Measurements from ENCODE around the gene DNM2.
"Not testable (repeated sequence)": the region's sequence is repeated elsewhere in the genome, so short reads cannot be mapped to it uniquely, and the experiment has no call there.

DNM2 gene

DNA sequence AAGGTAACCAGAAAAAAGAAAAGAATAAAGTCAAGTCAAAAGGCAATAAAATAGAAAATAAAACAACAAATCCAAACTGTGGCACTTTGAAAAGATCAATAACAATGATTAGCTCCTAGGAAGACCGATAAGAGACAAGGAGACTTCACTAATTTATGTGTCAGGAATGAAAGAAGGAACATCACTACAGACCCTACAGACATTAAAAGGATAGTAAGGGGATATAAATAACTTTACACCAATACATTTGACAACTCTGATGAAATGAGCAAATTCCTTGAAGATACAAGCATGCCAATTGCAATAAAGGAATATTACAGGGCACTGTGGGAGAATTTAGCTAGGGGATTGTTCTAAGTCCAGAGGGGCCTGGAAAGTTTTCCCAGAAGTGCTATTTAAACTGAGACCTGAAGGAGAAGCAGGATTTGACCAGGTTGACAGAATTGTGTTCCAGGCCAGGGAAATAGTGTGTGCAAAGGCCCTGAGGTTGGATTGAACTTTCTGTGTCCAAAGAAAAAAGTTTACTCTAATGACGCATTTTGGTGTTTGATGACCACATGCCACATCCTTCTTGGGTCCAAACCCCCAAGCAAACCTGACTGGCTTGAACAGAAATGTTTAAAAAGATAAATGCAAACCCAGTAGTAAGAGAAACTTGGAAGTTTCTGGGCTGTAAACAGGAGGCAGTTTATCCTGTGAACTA is 128.8 kb downstream of the DNM2 start:
- no peak for DNase-seq

DNA sequence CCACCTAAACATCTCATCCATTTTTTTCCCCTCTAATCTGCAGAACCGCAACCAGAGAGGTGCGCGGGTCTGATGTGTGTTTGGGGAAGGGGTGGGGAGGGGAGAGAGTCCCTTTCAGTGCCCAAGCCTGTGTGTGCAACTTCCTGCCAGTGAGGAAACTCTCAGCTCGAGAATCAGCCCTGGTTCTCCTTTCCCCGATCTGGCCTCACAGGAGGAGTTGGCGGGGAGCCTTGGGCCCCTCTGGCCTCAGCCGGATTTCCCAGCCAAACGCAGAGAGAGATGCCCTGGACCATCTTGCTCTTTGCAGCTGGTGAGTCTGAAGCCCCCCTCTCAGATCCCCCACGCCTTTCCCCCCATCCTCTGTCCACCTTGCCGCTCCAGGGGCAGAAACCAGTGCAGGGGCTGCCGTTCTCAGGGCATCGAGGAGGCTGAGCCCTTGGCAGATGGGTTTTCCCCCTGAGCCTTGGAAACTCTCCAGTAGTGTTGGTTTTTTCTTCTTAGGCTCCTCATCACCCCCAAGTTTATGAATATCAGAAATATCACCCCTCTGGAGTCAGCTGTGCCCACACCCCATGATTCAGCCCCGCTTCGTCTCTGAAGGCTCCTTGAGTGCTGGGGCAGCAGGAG is 130.5 kb downstream of the DNM2 start, which contains the start of gene C19orf38:
TSS of gene C19orf38 (plus strand) at position 186 of the 627 bp plus-strand sequence. CDS start at position 280, 94 bp downstream.
- no peak for DNase-seq

- no peak for DNase-seq
These were observed 132.8 kb downstream of the DNM2 start for GRCh38 chr19:10850631-10851030.

- DNase-seq = no peak
These were observed 134.4 kb downstream of the DNM2 start for GRCh38 chr19:10852098-10852800.

- no peak for DNase-seq
These were observed 135.1 kb downstream of the DNM2 start for GRCh38 chr19:10852941-10853340.

GRCh38 chr19:10854350-10855089 is 136.6 kb downstream of the DNM2 start:
- DNase-seq = no peak

- DNase-seq = no peak
These were observed 138.1 kb downstream of the DNM2 start for GRCh38 chr19:10855879-10856522.

DNA sequence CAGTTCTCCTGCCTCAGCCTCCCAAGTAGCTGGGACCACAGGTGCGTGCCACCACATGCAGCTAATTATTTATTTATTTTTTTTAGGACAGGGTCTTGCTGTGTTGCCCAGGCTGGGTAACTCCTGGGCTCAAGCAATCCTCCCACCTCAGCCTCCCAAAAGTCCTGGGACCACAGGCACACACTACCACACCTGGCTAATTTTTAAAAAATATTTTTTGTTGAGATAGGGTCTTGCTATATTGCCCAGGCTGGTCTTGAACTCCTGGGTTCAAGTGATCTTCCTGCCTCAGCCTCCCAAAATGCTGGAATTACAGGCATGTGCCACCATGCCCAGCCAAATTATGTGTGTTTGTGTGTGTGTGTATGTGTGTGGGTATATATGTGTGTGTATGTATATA is 139.0 kb downstream of the DNM2 start:
- DNase-seq = not testable (repeated sequence)

DNA sequence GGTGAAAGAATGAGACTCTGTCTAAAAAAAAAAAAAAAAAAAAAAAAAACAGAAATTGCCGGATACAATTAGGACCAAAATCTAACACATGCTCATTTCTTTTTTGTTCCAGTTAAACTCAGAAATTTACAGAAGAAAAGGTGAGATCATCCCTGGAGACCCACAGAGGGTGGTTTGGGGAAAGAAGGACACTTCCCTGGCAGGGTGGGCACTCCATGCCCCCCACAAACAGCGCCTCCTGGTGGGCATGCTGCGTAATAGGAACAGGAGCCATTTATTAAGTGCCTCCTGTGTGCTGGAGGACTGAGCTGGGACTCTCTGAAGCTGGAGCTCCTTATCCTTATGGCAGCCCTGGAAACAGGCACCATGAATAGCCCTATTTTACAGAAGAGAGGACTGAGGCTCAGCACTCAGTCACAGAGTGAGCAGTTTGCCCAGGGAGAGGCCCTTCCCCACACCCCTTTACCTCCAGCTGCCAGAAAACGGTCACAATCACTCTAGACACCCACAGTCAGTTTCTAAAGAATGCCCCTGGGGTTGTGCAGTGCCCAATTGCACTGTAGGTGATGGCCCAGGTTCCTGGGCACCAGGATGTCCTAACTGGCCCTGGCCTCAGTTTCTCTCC is 140.4 kb downstream of the DNM2 start:
- DNase-seq = no peak

GRCh38 chr19:10861103-10861651 is 143.3 kb downstream of the DNM2 start:
- DNase-seq = no peak

DNA sequence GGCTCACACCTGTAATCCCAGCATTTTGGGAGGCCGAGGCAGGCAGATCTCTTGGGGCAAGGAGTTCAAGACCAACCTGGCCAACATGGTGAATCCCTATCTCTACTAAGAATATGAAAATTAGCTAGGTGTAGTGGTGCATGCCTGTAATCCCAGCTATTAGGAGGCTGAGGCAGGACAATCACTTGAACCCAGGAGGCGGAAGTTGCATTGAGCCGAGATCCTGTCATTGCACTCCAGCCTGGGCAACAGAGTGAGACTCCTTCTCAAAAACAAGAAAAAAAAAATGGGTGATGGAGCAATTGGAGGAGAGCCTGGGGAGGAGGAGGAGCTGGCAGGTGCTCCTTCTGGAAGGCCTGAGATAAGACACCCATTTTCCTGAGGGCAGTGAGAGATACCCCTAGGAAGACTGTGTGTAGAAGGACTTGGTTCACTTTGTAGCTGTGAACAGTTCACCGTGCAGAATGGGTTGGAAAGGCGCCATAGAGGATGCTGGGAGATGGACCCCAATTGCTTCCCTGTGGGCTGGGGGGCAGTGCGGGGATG is 144.8 kb downstream of the DNM2 start:
- no peak for DNase-seq

DNA sequence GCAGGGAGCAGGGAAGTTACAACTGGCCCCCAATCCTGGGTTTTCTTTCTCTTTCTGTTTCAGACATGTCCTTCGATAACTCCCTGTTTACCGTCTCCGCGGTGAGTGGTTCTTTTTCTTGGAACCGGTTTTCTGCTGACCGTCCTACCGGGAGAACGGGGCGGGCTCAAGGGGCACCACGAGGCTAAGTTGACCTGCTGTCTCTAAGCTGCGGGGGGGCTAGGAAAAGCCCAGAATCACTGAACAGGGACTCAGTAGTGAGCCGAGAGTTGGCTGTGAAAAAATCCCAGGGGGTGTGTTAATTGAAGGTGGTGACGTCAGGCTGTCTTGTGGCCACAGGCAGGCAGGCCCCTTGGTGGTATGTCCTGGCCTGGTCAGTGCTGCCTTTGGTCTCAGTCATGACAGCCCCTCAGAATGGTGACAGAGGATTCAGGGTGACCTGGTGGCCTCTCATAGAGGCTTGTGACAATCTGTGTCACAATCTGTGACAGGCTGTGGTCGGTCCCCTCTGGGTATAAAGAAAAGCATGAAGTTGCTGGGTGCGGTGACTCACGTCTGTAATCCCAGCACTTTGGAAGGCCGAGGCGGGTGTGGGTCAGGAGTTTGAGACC is 145.3 kb downstream of the DNM2 start:
- no peak for DNase-seq

- peak; percentile 49 for DNase-seq
These were observed 146.6 kb downstream of the DNM2 start for GRCh38 chr19:10864538-10864899.

DNA sequence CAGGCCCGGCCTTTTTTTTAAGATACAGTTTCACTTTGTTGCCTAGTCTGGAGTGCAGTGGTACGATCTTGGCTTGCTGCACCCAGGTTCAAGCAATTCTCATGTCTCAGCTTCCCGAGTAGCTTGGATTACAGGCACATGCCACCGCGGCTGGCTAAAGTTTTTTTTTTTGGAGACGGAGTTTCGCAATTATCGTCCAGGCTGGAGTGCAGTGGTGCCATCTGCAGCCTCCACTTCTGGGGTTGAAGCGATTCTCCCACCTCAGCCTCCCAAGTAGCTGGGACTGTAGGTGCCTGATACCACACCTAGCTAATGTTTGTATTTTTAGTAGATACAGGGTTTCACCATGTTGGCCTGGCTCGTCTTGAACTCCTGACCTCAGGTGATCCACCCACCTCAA is 148.6 kb downstream of the DNM2 start:
- DNase-seq = no peak

DNA sequence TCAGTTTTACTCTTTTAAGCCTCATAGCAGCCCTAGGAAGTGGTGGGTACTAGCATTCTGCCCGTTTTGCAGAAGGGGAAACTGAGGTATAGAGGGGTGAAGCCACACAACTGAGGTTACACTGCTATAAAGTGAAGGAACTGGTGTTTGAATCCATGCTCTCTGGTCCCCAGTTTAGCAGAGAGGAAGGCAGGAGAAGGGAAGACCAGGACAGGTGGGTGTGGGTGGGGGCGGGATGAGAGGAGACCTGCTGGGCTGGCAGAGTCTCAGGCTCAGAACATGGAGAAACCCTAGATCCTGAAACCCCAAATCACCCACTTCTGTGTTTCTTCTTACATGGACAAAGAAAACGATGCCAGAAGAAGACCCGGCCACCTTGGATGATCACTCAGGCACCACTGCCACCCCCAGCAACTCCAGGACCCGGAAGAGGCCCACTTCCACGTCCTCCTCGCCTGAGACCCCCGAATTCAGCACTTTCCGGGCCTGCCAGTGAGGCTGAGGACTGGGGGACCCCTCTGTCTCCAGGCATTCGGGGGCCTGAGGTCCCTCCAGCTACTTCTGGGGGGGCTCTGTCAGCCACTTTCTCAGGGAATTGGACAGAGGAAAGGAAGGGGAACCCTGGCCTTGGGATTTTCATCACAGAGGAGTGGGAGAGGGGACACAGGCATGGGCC is 151.1 kb downstream of the DNM2 start:
- DNase-seq = no peak

- not testable (repeated sequence) for DNase-seq
These were observed 152.0 kb downstream of the DNM2 start for GRCh38 chr19:10869872-10870311.

DNA sequence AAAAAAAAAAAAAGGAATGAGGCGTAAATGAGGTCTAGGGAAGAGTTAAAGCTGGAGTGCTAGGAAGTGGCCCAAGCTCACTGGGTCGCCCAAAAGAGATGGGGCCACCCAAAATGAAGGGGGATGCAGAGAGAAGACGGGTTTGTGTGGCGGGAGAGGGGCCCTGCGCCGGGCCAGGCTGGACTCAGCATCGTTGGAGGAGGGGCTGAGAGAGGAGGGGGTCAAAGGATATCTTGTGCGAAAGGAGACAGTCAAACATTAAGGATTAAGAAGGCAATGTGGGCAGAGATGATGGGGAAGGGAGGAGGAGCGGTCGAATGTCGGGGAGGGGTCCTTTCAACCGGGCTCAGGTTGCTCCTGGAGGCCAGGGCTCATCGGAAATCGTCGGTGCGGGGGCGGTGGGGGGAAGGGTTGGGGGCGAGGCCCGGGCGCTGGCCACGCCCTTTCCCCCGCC is 152.6 kb downstream of the DNM2 start:
- DNase-seq = no peak

DNA sequence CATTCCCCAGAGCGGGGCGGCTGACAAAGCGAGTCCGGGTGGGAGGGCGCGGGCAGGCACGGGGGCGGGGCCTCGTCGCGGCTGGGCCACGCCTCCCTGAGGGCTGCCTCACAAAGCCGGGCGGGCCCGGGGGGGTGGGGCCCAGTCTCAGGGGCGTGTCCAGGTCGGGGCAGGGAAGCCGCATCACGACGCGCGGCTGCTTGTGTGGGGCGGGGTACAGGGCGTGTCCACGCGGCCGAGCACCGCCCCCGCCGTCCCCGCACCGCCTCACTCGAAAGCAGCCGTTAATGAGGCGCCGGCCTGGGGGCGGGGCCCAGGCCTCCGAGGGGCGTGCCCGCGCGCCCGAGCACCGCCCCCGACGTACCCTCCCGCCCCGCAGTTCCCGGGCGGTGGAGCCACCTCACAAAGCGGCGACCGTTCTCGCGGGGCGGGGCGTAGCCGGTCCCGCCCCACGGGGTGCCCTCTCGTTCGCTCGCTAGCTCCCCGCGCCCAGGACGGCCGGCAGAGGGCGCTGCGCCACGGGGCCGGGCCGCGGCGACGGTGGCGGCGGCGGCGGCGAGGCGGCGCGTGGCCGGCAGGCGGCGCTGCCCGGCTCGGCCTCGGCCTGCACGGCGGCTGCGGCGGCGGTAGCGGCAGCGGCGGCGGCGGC is 153.2 kb downstream of the DNM2 start, which contains the start of gene CARM1:
TSS of gene CARM1 (plus strand) at position 599 of the 649 bp plus-strand sequence. CDS start 150 bp downstream, outside the sequence.
- peak; percentile 100 for DNase-seq

DNA sequence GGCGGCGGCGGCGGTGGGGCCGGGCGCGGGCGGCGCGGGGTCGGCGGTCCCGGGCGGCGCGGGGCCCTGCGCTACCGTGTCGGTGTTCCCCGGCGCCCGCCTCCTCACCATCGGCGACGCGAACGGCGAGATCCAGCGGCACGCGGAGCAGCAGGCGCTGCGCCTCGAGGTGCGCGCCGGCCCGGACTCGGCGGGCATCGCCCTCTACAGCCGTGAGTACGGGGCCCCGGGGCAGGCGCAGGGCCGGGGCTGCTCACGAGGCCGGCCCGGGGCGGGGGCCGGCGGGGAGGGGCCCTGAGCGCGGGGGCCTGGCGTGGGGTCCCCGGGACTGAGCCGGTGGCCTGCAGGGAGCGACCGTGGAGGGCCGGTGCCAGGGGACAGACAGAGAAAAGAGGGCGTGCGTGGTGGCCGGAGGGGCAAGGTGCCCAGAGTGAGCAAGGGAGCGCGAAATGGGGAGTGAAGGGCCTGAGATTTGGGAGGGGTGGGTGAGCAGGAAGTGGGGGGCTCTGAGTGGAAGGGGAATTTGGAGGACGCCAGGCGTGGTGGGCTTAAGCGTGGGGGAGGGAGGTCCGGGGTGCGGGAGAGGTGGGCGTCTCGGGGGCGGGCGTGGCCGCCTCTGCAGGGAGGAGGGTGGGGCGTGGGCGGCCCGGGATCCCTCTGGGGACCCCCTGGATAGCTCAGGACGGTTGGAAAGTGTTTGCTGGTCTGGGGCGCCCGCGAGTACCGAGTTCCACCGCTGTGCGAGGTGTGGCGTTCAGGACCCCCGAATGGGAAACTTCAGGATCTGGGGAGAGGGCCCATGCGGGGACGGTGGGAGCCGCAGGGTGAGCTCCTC is 154.0 kb downstream of the DNM2 start:
- DNase-seq = no peak

All from NCI-H1092 treated with DMSO at 0.1 percent for 48 hours (cell line).